ENCODE results near the gene IL4I1. TPM values are rescaled to one million over a fixed set of nuclear protein-coding genes. Genes with fewer than 3 reads are reported as not detected.

The IL4I1 gene
- total and polyA plus RNA-seq, 2 of the 8 experiments (the other 6 are each of a cell fraction or from before 2014, with no cell fraction given), result 0.41 to 0.76 TPM

DNA sequence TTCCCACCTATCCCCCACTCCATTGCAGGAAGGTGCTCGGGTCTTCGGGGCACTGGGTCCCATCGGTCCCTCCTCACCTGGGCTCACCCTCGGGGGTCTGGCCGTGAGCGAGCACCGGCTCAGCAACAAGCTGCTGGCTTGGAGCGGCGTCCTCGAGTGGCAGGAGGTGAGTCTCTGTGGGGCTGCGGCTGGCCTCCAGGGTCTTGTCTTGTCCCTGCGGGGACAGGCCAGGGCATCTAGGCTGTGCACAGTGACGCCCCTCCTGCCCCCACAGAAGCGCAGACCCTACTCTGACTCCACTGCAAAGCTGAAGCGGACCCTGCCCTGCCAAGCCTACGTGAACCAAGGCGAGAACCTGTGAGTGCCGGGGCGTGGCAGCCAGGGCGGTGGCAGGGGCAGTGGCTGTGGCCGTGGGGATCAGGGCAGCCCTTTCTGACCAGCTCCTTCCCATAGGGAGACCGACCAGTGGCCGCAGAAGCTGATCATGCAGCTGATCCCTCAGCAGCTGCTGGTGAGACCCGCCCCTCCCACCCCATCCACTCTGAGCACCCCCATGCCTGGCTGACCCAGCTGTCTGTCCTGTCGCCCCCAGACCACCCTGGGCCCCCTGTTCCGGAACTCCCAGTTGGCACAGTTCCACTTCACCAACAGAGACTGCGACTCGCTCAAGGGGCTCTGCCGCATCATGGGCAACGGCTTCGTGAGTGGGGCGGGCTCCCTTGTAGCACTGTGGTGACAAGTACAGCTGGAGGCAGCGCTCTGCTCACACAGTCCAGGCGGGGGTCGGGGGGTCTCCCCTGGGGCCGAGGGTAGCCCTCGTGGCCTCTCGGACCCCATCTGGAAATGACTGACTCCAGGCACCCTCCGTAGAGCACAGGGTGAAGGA lies 42.1 kb downstream of the IL4I1 start:
- Histone ChIP-seq H3K36me3 (ENCODE audit: control insufficient read depth in 2 of 4, insufficient read depth in 4 of 4, low read length in 3 of 4) (peaks cover 15 to 54% (median 32%) of the 10 kb centered on the region in 4 experiments), H2BK5ac (ENCODE audit: low read depth, low read length) (no peak overlapping the region; the same call in 1 of the 2 replicates), H3K9me3 (ENCODE audit: insufficient read depth in 2 of 2, low read depth in 1 of 2, low read length in 1 of 2) (no peaks in the 10 kb centered on the region), H3K27me3 (replicated peaks in 1 of 4; ENCODE audit: control insufficient read depth in 3 of 4, extremely low read depth in 1 of 4, insufficient read depth in 3 of 4, low read length in 3 of 4) (no peaks in the 10 kb centered on the region; a peak in 1 of 7 replicates), H3K9ac (replicated peaks in 1 of 4; ENCODE audit: extremely low read depth in 1 of 4, low read depth in 3 of 4, low read length in 3 of 4) (no peak overlapping the region; a peak in 2 of 7 replicates), H3K56ac (replicated peaks; ENCODE audit: insufficient read length, low read depth, low read length) (no peak overlapping the region), H4K20me1 (replicated peaks in 1 of 2; ENCODE audit: control insufficient read depth in 1 of 2, insufficient read depth in 2 of 2, low read length in 2 of 2) (peaks cover 46 to 54% of the 10 kb centered on the region in 2 experiments), H4K8ac (ENCODE audit: extremely low read depth, insufficient read depth, low read length) (peak overlapping the region; percentile 58; the same call in 1 of the 2 replicates), H3K23me2 (ENCODE audit: low read depth, low read length) (peaks cover 10% of the 10 kb centered on the region; the same call in 1 of the 2 replicates), H2BK20ac (ENCODE audit: low read length) (no peak overlapping the region), H2BK12ac (ENCODE audit: low read depth, low read length) (no peak overlapping the region), H3K4me3 (ENCODE audit: extremely low read depth in 1 of 4, insufficient read depth in 2 of 4, low read depth in 3 of 4, low read length in 4 of 4) (no peak overlapping the region), H2AK5ac (ENCODE audit: low read depth, low read length) (no peak overlapping the region), H3K4me2 (ENCODE audit: insufficient read depth in 1 of 2, low read depth in 2 of 2, low read length in 2 of 2) (no peak overlapping the region), H3K4ac (replicated peaks; ENCODE audit: insufficient read length, low read depth, low read length) (no peak overlapping the region), H4K5ac (ENCODE audit: insufficient read length, low read depth, low read length) (no peak overlapping the region), H3K79me1 (ENCODE audit: low read depth, low read length) (peaks cover 20% of the 10 kb centered on the region), H2BK15ac (ENCODE audit: low read length) (no peak overlapping the region), H2AFZ (ENCODE audit: low read length) (no peak overlapping the region), H2BK120ac (replicated peaks; ENCODE audit: low read depth, low read length) (no peak overlapping the region), H3K79me2 (ENCODE audit: control insufficient read depth in 1 of 2, insufficient read depth in 2 of 2, low read length in 2 of 2) (peaks cover 17 to 28% of the 10 kb centered on the region in 2 experiments), H3K23ac (ENCODE audit: insufficient read length) (no peak overlapping the region), H3K27ac (ENCODE audit: low read depth, low read length) (no peak overlapping the region), H4K91ac (replicated peaks; ENCODE audit: insufficient read length, low read length) (no peak overlapping the region), H3K14ac (ENCODE audit: insufficient read length) (no peak overlapping the region), H3K18ac (ENCODE audit: extremely low read depth, low read length) (no peak overlapping the region), H3K4me1 (replicated peaks in 1 of 4; ENCODE audit: control insufficient read depth in 3 of 4, insufficient read depth in 4 of 4, low read length in 3 of 4) (peaks cover 3 to 9% (median 6%) of the 10 kb centered on the region in 4 experiments)
- DNase-seq (ENCODE audit: low read depth in 1 of 2, low spot score in 2 of 2) (no peak), FAIRE-seq (no peak)
- POLR2A ChIA-PET (ENCODE audit: partially characterized antibody), result interaction anchor here (0.7 to 12.4 kb wide), 9 partner anchors 11 to 78 kb away, joined by 3 to 247 read pairs (median 4); partner anchors contain the start of genes AKT1S1, FUZ, PNKP and TBC1D17
- WGBS, 2 experiments (ENCODE audit: extremely low coverage in 1 of 2, insufficient coverage in 1 of 2, insufficient read length in 1 of 2, insufficient replicate concordance in 2 of 2, low coverage in 1 of 2, low lambda C conversion rate in 2 of 2, missing lambda C conversion rate in 1 of 2), result 94% methylated on average over 34 of the region's 39 CpGs; no CpG with 5 or more reads in 1 of the 2 experiments
- no peak for TF ChIP-seq GABPA (IDR thresholded peaks at IDR 0.05; ENCODE audit: borderline replicate concordance, insufficient read depth, low read length)
- TF ChIP-seq BACH1 (IDR thresholded peaks at IDR 0.05; ENCODE audit: low read length), result no peak
- peak; percentile 48; the same call in 1 of the 2 replicates for TF ChIP-seq POLR2AphosphoS5 (IDR thresholded peaks at IDR 0.05; ENCODE audit: low read depth, low read length)
- no peak for TF ChIP-seq TEAD4 (IDR thresholded peaks at IDR 0.05; ENCODE audit: low read depth, low read length)
- TF ChIP-seq SIRT6 (IDR thresholded peaks at IDR 0.05; ENCODE audit: low read length), result no peak
- CTCF ChIA-PET (ENCODE audit: partially characterized antibody), result interaction anchor here (0.9 to 3.0 kb wide), 2 partner anchors 9 to 41 kb away, joined by 3 to 13 read pairs; partner anchors contain the start of gene FUZ

All from H1 (cell line).